ENCODE measurements around the gene PRSS35.

- TF ChIP-seq CTCF (IDR thresholded peaks at IDR 0.05; ENCODE audit: low read depth, low read length) (no peak), EZH2phosphoT487 (IDR thresholded peaks at IDR 0.05; ENCODE audit: low read depth) (no peak)
Observed at GRCh38 chr6:83470587-83470986, 41.7 kb upstream of the PRSS35 start.

All from OCI-LY3 (cell line).